ENCODE data around the gene CIRBP. TPM values are rescaled to one million over a fixed set of nuclear protein-coding genes. Genes with fewer than 3 reads are reported as not detected.

CIRBP gene
- total RNA-seq, 2 donors from 2014 or later, result 163 to 179 TPM

GRCh38 chr19:1252221-1252820 is 16.8 kb upstream of the CIRBP start:
- peak; percentile 85 for DNase-seq
- TF ChIP-seq, protein P1, sequence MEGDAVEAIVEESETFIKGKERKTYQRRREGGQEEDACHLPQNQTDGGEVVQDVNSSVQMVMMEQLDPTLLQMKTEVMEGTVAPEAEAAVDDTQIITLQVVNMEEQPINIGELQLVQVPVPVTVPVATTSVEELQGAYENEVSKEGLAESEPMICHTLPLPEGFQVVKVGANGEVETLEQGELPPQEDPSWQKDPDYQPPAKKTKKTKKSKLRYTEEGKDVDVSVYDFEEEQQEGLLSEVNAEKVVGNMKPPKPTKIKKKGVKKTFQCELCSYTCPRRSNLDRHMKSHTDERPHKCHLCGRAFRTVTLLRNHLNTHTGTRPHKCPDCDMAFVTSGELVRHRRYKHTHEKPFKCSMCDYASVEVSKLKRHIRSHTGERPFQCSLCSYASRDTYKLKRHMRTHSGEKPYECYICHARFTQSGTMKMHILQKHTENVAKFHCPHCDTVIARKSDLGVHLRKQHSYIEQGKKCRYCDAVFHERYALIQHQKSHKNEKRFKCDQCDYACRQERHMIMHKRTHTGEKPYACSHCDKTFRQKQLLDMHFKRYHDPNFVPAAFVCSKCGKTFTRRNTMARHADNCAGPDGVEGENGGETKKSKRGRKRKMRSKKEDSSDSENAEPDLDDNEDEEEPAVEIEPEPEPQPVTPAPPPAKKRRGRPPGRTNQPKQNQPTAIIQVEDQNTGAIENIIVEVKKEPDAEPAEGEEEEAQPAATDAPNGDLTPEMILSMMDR (IDR thresholded peaks at IDR 0.05), result no peak
- Histone ChIP-seq H3K4me1 (peaks cover 27% of the 10 kb centered on the region), H3K9ac (ENCODE audit: low read depth in 2 of 2, low read length in 2 of 2) (peak overlapping the region; percentile 95 to 99), H3K27me3 (no peaks in the 10 kb centered on the region), H3K9me3 (no peaks in the 10 kb centered on the region), H3K4me3 (peak overlapping the region; percentile 85), H3K36me3 (peaks cover 30% of the 10 kb centered on the region), H3K27ac (peak overlapping the region; percentile 99)
- intact Hi-C loops (cut with DNase I), result no loop called here

DNA sequence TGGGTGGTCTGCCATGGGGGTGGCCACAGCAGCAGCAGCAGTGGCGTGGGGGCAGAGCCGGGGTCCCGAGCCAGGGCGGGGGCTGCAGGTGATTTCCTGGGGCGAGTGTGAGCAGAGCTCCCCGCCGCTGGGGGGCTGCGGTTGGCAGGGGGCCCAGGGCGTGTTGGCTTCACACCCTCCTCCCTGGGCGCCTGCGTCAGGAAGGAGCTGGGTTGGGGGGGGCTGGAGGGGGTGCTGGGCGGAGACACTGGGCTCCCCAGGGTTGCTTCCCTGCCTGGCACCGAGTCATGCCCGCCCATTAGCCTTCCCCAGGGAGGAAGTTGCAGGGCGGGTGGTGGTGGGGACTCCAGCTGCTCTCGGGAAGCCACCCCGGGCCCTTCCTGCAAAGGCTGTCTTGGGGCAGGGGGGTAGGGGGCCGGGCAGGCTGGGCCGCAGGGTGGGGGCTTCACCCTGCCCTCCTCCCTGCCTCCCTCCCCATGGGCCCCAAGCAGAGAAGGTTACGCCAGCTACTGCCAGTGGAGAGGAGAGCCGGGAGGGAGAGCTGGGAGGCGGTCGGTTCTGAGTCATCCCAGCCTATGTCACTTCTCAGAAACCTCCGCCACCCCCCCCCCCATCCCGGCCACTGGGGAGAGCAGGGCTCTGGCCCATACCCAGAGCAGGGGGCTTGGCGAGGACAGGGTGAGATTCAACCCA is 16.2 kb upstream of the CIRBP start:
- peak overlapping the region; percentile 85 for H3K4me3 ChIP-seq

DNA sequence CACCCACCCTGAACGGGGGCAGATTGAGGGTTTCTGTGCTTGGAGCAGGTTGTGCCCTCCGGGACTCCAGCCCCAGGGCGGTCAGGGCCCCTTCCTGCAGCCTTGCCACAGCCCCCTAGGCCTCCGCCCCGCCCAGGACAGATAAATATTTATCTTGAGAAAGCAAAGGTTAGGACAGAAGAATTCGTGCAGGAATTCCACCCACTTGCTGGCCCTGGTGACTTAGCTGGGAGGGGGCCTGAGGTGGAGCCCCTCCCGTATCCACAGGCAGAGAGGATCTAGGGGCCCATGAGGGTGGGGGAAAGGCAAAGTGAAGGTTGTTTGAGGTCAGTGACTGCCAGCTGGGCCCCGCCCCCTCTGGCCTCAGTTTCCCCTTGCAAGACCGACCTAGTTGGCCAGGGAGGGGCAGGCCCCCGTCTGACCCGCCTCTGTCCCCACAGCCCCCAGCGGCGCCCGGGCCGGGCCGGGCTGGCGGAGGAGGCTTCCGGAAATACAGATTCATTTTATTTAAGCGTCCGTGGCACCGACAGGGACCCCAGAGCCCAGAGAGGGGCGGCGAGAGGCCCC is 15.5 kb upstream of the CIRBP start:
- DNase-seq, result peak; percentile 75
- Histone ChIP-seq H3K4me1 (peaks cover 21% of the 10 kb centered on the region), H3K27ac (peak overlapping the region; percentile 99), H3K36me3 (peaks cover 30% of the 10 kb centered on the region), H3K4me3 (peak overlapping the region; percentile 85), H3K9ac (ENCODE audit: low read depth in 2 of 2, low read length in 2 of 2) (peak overlapping the region; percentile 78 to 99), H3K27me3 (no peaks in the 10 kb centered on the region), H3K9me3 (no peaks in the 10 kb centered on the region)
- intact Hi-C loops (cut with DNase I), result no loop called here
- TF ChIP-seq, protein P1 (IDR thresholded peaks at IDR 0.05), result no peak

More for the DNA sequence above, 16.2 kb upstream of the CIRBP start:
- Histone ChIP-seq H3K36me3 (peaks cover 30% of the 10 kb centered on the region), H3K27me3 (no peaks in the 10 kb centered on the region), H3K27ac (peak overlapping the region; percentile 99), H3K9me3 (no peaks in the 10 kb centered on the region), H3K9ac (ENCODE audit: low read depth in 2 of 2, low read length in 2 of 2) (peak overlapping the region; percentile 95 to 99), H3K4me1 (peaks cover 23% of the 10 kb centered on the region)
- DNase-seq, result peak; percentile 91
- TF ChIP-seq, protein P1 (IDR thresholded peaks at IDR 0.05), result no peak
- intact Hi-C loops (cut with DNase I), result no loop called here

DNA sequence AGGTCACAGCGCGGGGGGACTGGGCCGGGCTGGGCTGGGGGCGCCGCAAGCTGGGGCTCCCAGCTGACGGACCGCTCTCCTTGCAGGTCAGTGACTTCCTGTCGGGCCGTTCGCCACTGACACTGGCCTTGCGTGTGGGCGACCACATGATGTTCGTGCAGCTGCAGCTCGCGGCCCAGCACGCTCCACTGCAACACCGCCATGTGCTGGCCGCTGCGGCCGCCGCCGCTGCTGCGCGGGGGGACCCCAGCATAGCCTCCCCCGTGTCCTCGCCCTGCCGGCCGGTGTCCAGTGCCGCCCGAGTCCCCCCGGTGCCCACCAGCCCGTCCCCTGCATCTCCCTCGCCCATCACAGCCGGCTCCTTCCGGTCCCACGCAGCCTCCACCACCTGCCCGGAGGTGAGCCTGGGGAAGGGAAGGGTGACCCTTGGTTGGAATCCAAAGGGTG is 15.0 kb upstream of the CIRBP start:
- peak overlapping the region; percentile 78 to 99 for H3K9ac ChIP-seq (ENCODE audit: low read depth in 2 of 2, low read length in 2 of 2)
- no peak for DNase-seq
- peak overlapping the region; percentile 85 for H3K4me3 ChIP-seq
- H3K9me3 ChIP-seq, result no peaks in the 10 kb centered on the region
- H3K27me3 ChIP-seq, result no peaks in the 10 kb centered on the region
- H3K27ac ChIP-seq, result peak overlapping the region; percentile 99
- peaks cover 30% of the 10 kb centered on the region for H3K36me3 ChIP-seq
- intact Hi-C loops (cut with DNase I), result no loop called here
- TF ChIP-seq, protein P1 (IDR thresholded peaks at IDR 0.05), result no peak
- peaks cover 21% of the 10 kb centered on the region for H3K4me1 ChIP-seq

DNA sequence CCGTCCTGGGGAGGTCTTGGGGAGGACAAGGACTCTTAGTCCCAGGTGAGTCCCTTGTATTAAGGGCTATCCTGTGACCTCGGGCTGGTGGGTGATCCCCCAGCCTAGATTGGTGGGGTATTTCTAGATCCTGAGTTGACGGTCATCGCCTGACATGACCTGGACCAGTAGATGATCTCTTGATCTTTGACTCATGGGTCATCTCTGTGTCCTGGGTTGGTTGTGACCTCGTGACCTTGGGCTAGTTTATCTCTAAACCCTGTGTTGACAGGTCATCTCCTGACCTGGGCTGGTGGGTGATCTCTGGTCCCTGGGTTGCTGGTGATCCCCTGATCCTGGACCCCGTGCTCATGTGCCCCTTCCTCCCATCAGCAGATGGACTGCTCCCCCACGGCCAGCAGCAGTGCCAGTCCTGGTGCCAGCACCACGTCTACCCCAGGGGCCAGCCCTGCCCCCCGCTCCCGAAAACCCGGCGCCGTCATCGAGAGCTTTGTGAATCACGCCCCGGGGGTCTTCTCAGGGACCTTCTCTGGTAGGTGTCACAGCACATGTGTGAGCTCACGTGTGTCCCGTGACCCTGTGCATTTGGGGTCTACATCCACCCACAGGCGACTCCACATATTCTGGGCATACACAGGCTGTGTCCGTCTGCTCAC is 14.5 kb upstream of the CIRBP start:
- H3K27me3 ChIP-seq, result no peaks in the 10 kb centered on the region
- TF ChIP-seq, protein P1 (IDR thresholded peaks at IDR 0.05), result no peak
- DNase-seq, result no peak
- peaks cover 30% of the 10 kb centered on the region for H3K36me3 ChIP-seq
- peaks cover 22% of the 10 kb centered on the region for H3K4me1 ChIP-seq
- peak overlapping the region; percentile 99 for H3K27ac ChIP-seq
- intact Hi-C loops (cut with DNase I), result no loop called here
- peak overlapping the region; percentile 78 to 99 for H3K9ac ChIP-seq (ENCODE audit: low read depth in 2 of 2, low read length in 2 of 2)
- no peaks in the 10 kb centered on the region for H3K9me3 ChIP-seq
- peak overlapping the region; percentile 85 for H3K4me3 ChIP-seq

All from colonic mucosa (tissue), 4 donors.